MM.1S (cell line): ENCODE results near the gene TUBA4A.
"Not testable (repeated sequence)": the region's sequence is repeated elsewhere in the genome, so short reads cannot be mapped to it uniquely, and the experiment has no call there.

Experiments
- DNase-seq: peaks from one replicate; pipeline ENCODE4 v3.0.0-alpha.2; 2015
- H2AFZ ChIP-seq: fragments of 300-600 bp; sonication (generic); 2 replicates; pipeline ENCODE4 v1.6.0; 2016; ENCODE audit warnings: antibody characterized with exemption, low read length
- H3F3A ChIP-seq: fragments of 300-600 bp; sonication (generic); 2 replicates; pipeline ENCODE4 v1.6.1; 2016; ENCODE audit warnings: mild to moderate bottlenecking, antibody characterized with exemption, low read length, moderate library complexity, mixed read lengths; ENCODE audit not compliant: insufficient read depth
- H3K27ac ChIP-seq: fragments of 300-600 bp; sonication (generic); 2 replicates; pipeline ENCODE4 v1.5.1; 2016; ENCODE audit warnings: mild to moderate bottlenecking, low read length
- H3K27me3 ChIP-seq: fragments of 300-600 bp; sonication (generic); replicated peaks from 2 replicates; pipeline ENCODE4 v1.6.0; 2016; ENCODE audit warnings: low read length; ENCODE audit not compliant: insufficient read depth
- H3K36me3 ChIP-seq: fragments of 300-600 bp; sonication (generic); replicated peaks from 2 replicates; pipeline ENCODE4 v1.6.1; 2016; ENCODE audit warnings: mild to moderate bottlenecking, low read length, mixed read lengths; ENCODE audit not compliant: insufficient read depth
- H3K4me1 ChIP-seq: fragments of 300-600 bp; sonication (generic); 2 replicates; pipeline ENCODE4 v1.6.1; 2016; ENCODE audit warnings: low read length, mixed read lengths
- H3K4me2 ChIP-seq: fragments of 300-600 bp; sonication (generic); 2 replicates; pipeline ENCODE4 v1.6.0; 2016; ENCODE audit warnings: low read depth, low read length
- H3K4me3 ChIP-seq: fragments of 300-600 bp; sonication (generic); 2 replicates; pipeline ENCODE4 v1.5.1; 2016; ENCODE audit warnings: low read length, mixed read lengths
- H3K79me2 ChIP-seq: fragments of 300-600 bp; sonication (generic); 2 replicates; pipeline ENCODE4 v1.6.1; 2016; ENCODE audit warnings: mixed run types, low read length, mixed read lengths
- H3K9ac ChIP-seq: fragments of 300-600 bp; sonication (generic); 2 replicates; pipeline ENCODE4 v1.6.1; 2016; ENCODE audit warnings: low read length, mixed read lengths
- H3K9me2 ChIP-seq: fragments of 300-600 bp; sonication (generic); replicated peaks from 2 replicates; pipeline ENCODE4 v1.6.1; 2016; ENCODE audit warnings: mild to moderate bottlenecking, low read length, mixed read lengths; ENCODE audit not compliant: insufficient read depth
- H3K9me3 ChIP-seq: fragments of 300-600 bp; sonication (generic); replicated peaks from 2 replicates; pipeline ENCODE4 v1.6.1; 2016; ENCODE audit warnings: mild to moderate bottlenecking, low read length, mixed read lengths; ENCODE audit not compliant: insufficient read depth
- H4K20me1 ChIP-seq: fragments of 300-600 bp; sonication (generic); 2 replicates; pipeline ENCODE4 v1.6.1; 2016; ENCODE audit warnings: mild to moderate bottlenecking, low read length, moderate library complexity, mixed read lengths; ENCODE audit not compliant: insufficient read depth
- CTCF ChIP-seq: fragments of 300-600 bp; sonication (generic); IDR thresholded peaks from 2 replicates; pipeline ENCODE4 v1.5.1; 2016; ENCODE audit warnings: antibody characterized with exemption, low read length, mixed read lengths
- EZH2 ChIP-seq: fragments of 300-600 bp; sonication (generic); optimal IDR thresholded peaks from 2 replicates; pipeline ENCODE3; 2017; ENCODE audit warnings: low read depth, mild to moderate bottlenecking, antibody characterized with exemption, low read length, mixed read lengths
- EZH2phosphoT487 ChIP-seq: fragments of 300-600 bp; sonication (generic); IDR thresholded peaks from 2 replicates; pipeline ENCODE4 v1.6.1; 2018; ENCODE audit warnings: antibody characterized with exemption, low read length

TUBA4A gene

GRCh38 chr2:219205165-219205538 is 48.6 kb downstream of the TUBA4A start:
- Histone ChIP-seq H3K9me3 (no peaks in the 10 kb centered on the region), H2AFZ (no peak overlapping the region), H3K4me2 (no peak overlapping the region), H3K9ac (no peak overlapping the region), H3K36me3 (no peaks in the 10 kb centered on the region), H3K27me3 (no peaks in the 10 kb centered on the region), H3K27ac (no peak overlapping the region), H3K9me2 (no peaks in the 10 kb centered on the region), H3K4me1 (peaks cover 10% of the 10 kb centered on the region; the same call in 1 of the 2 replicates), H4K20me1 (no peaks in the 10 kb centered on the region), H3K79me2 (peaks cover 12% of the 10 kb centered on the region; the same call in 1 of the 2 replicates), H3F3A (peaks cover 13% of the 10 kb centered on the region), H3K4me3 (no peak overlapping the region)
- TF ChIP-seq CTCF (no peak), EZH2phosphoT487 (no peak), EZH2 (no peak)
- DNase-seq = no peak

DNA sequence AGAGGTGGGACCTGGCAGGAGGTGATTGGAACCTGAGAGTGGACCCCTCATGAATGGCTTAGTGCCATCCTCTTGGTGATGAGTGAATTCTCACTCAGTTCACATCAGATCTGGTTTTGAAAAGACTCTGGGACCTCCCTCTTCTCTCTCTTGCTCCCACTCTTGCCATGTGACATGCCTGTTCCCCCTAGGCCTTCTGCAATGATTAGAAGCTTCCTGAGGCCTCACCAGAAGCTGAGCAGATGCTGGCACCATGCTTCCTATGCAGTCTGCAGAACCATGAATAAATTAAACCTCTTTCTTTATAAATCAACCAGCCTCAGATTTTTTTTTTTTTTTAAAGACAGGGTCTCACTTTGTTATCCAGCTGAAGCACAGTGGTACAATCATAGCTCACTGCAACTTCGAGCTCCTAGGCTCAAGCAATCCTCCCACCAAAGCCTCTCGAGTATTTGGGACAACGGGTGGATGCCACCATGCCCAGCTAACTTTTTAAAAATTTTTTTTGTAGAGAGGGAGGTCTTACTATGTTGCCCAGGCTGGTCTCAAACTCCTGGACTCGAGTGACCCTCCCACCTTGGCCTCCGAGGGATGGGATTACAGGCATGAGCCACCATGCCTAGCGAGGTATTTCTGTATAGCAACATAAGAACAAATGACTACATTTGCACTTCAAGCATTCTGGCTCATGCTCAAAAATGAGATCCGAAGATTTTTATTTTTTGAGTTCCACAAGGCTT is 49.1 kb downstream of the TUBA4A start:
- TF ChIP-seq EZH2 (no peak), CTCF (no peak), EZH2phosphoT487 (no peak)
- H3K79me2 ChIP-seq = peaks cover 12% of the 10 kb centered on the region; the same call in 1 of the 2 replicates
- no peaks in the 10 kb centered on the region for H3K9me2 ChIP-seq
- no peak overlapping the region for H2AFZ ChIP-seq
- no peak for DNase-seq
- no peaks in the 10 kb centered on the region for H4K20me1 ChIP-seq
- H3K36me3 ChIP-seq = no peaks in the 10 kb centered on the region
- peaks cover 13% of the 10 kb centered on the region for H3F3A ChIP-seq
- no peaks in the 10 kb centered on the region for H3K9me3 ChIP-seq
- no peak overlapping the region for H3K4me3 ChIP-seq
- no peak overlapping the region for H3K27ac ChIP-seq
- peaks cover 10% of the 10 kb centered on the region; the same call in 1 of the 2 replicates for H3K4me1 ChIP-seq
- no peaks in the 10 kb centered on the region for H3K27me3 ChIP-seq
- no peak overlapping the region for H3K4me2 ChIP-seq
- H3K9ac ChIP-seq = no peak overlapping the region

DNA sequence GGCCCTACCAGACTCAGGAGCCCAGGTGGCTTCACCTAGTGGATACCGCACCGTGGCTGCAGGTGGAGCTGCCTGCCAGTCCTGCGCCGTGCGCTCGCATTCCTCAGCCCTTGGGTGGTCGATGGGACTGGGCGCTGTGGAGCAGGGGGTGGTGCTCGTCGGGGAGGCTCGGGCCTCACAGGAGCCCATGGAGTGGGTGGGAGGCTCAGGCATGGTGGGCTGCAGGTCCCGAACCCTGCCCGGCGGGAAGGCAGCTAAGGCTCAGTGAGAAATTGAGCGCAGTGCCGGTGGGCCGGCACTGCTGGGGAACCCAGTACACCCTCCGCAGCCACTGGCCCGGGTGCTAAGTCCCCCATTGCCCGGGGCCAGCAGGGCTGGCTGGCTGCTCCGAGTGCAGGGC is 52.4 kb downstream of the TUBA4A start:
- H3K27ac ChIP-seq = not testable (repeated sequence)

DNA sequence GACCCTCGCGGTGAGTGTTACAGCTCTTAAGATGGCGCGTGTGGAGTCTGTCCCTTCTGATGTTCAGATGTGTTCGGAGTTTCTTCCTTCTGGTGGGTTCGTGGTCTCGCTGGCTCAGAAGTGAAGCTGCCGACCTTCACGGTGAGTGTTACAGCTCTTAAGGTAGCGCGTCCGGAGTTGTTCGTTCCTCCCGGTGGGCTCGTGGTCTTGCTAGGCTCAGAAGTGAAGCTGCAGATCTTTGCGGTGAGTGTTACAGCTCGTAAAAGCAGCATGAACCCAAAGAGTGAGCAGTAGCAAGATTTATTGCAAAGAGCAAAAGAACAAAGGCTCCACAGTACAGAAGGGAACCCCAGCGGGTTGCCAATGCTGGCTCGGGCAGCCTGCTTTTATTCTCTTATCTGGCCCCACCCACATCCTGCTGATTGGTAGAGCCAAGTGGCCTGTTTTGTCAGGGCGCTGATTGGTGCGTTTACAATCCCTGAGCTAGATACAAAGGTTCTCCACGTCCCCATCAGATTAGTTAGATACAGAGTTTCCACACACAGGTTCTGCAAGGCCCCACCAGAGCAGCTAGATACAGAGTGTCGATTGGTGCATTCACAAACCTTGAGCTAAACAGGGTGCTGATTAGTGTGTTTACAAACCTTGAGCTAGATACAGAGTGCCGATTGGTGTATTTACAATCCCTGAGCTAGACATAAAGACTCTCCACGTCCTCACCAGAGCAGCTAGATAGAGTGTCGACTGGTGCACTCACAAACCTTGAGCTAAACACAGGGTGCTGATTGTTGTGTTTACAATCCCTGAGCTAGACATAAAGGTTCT is 53.0 kb downstream of the TUBA4A start:
- not testable (repeated sequence) for H3F3A ChIP-seq, DNase-seq, H3K9ac ChIP-seq, H3K79me2 ChIP-seq, H3K9me3 ChIP-seq, H4K20me1 ChIP-seq, H3K4me3 ChIP-seq, H3K27me3 ChIP-seq, H3K4me2 ChIP-seq, H3K27ac ChIP-seq, H3K4me1 ChIP-seq, H3K9me2 ChIP-seq, H3K36me3 ChIP-seq, H2AFZ ChIP-seq

More for the DNA sequence above, 52.4 kb downstream of the TUBA4A start:
- H3K4me3 ChIP-seq, H3K79me2 ChIP-seq, H3K9ac ChIP-seq, H3K9me2 ChIP-seq, H2AFZ ChIP-seq, H3K27me3 ChIP-seq, H3F3A ChIP-seq, DNase-seq, H3K4me2 ChIP-seq, H4K20me1 ChIP-seq, H3K9me3 ChIP-seq, H3K36me3 ChIP-seq, H3K4me1 ChIP-seq: not testable (repeated sequence)
